Raji (cell line): Measurements from ENCODE around the gene C4orf50.

ENCODE experiments used
- POLR2A ChIP-seq: IDR thresholded peaks from 2 replicates; pipeline ENCODE4 v1.6.1; 2011; ENCODE audit warnings: low read depth, low read length, control low read depth; ENCODE audit not compliant: insufficient read depth

The C4orf50 gene

GRCh38 chr4:5933116-5933515 is 85.1 kb downstream of the C4orf50 start:
- TF ChIP-seq POLR2A, result no peak

- TF ChIP-seq POLR2A, result no peak
These were observed 86.1 kb downstream of the C4orf50 start for GRCh38 chr4:5932035-5932568.

GRCh38 chr4:5931526-5931925 is 86.7 kb downstream of the C4orf50 start:
- TF ChIP-seq POLR2A, result no peak

GRCh38 chr4:5930876-5931275 is 87.4 kb downstream of the C4orf50 start:
- TF ChIP-seq POLR2A, result no peak

GRCh38 chr4:5930456-5930855 is 87.8 kb downstream of the C4orf50 start:
- no peak for TF ChIP-seq POLR2A

- no peak for TF ChIP-seq POLR2A
These were observed 89.3 kb downstream of the C4orf50 start for GRCh38 chr4:5928844-5929420.

GRCh38 chr4:5928274-5928673 is 90.0 kb downstream of the C4orf50 start:
- no peak for TF ChIP-seq POLR2A

GRCh38 chr4:5927747-5928146 is 90.5 kb downstream of the C4orf50 start:
- no peak for TF ChIP-seq POLR2A

GRCh38 chr4:5927116-5927515 is 91.1 kb downstream of the C4orf50 start:
- TF ChIP-seq POLR2A, result no peak

- TF ChIP-seq POLR2A, result no peak
These were observed 91.6 kb downstream of the C4orf50 start for GRCh38 chr4:5926598-5926997.

- TF ChIP-seq POLR2A, result no peak
These were observed 92.6 kb downstream of the C4orf50 start for GRCh38 chr4:5925419-5926200.

GRCh38 chr4:5924461-5925125 is 93.6 kb downstream of the C4orf50 start:
- TF ChIP-seq POLR2A, result no peak

GRCh38 chr4:5923376-5923775 is 94.9 kb downstream of the C4orf50 start:
- no peak for TF ChIP-seq POLR2A

- TF ChIP-seq POLR2A, result no peak
These were observed 95.7 kb downstream of the C4orf50 start for GRCh38 chr4:5922556-5922955.

- no peak for TF ChIP-seq POLR2A
These were observed 96.2 kb downstream of the C4orf50 start for GRCh38 chr4:5921981-5922380.

- no peak for TF ChIP-seq POLR2A
These were observed 96.9 kb downstream of the C4orf50 start for GRCh38 chr4:5921101-5921980.

GRCh38 chr4:5919571-5919970 is 98.7 kb downstream of the C4orf50 start:
- TF ChIP-seq POLR2A, result no peak
